ENCODE measurements around the gene CPE.
A peak's percentile ranks its signal among the peaks of the same experiment; 100 is the strongest.
"Not testable (repeated sequence)": the region's sequence is repeated elsewhere in the genome, so short reads cannot be mapped to it uniquely, and the experiment has no call there.

Gene CPE

DNA sequence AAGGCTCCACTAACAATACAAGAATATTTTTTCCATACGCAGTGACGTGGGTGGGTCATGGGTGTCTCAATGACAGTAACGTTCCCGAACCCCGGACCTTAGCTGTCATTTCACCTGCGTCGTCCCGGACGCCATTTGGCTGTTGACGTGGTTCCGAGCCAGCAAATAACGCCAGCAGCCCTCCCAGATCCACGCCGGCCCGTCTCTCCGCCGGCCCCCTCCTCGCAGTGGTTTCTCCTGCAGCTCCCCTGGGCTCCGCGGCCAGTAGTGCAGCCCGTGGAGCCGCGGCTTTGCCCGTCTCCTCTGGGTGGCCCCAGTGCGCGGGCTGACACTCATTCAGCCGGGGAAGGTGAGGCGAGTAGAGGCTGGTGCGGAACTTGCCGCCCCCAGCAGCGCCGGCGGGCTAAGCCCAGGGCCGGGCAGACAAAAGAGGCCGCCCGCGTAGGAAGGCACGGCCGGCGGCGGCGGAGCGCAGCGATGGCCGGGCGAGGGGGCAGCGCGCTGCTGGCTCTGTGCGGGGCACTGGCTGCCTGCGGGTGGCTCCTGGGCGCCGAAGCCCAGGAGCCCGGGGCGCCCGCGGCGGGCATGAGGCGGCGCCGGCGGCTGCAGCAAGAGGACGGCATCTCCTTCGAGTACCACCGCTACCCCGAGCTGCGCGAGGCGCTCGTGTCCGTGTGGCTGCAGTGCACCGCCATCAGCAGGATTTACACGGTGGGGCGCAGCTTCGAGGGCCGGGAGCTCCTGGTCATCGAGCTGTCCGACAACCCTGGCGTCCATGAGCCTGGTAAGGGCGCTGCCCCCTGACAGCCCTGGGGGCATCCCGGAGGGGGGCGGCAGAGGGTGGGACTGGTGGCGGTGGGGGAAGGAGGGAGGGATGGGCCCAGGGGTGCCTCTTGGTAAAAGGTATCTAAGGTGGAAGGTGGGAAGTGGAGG is at the start of gene CPE:
Gene CPE, plus strand, starts transcription at position 264 of the 933 bp plus-strand sequence. Its CDS starts 214 bp downstream, at position 478.
- DNase-seq (ENCODE audit: low read depth in 2 of 2), result peak; percentile 3 to 42

- no peak for DNase-seq (ENCODE audit: low read depth in 2 of 2)
Observed at GRCh38 chr4:165330071-165330470, 48.7 kb upstream of the CPE start.

- no peak for DNase-seq (ENCODE audit: low read depth in 2 of 2)
Observed at GRCh38 chr4:165330666-165331065, 48.1 kb upstream of the CPE start.

GRCh38 chr4:165331359-165331758 is 47.4 kb upstream of the CPE start:
- DNase-seq (ENCODE audit: low read depth in 2 of 2), result no peak

DNA sequence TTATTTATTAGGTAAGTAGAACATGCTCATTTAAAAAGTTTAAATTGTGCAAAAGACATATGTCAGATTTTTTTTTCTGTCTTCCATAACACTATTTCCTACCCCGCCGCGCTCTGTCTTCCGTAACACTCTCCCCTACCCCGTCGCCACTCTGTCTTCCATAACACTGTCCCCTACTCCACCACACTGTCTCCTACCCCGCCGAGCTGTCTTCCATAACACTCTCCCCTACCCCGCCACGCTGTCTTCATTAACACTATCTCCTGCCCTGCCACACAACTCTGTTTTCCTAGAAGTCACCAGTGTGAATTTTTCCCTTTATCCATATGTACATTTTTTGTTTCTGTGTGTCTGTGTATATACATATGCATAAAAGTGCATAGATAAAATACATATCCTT is 47.0 kb upstream of the CPE start:
- DNase-seq (ENCODE audit: low read depth in 2 of 2), result no peak

DNA sequence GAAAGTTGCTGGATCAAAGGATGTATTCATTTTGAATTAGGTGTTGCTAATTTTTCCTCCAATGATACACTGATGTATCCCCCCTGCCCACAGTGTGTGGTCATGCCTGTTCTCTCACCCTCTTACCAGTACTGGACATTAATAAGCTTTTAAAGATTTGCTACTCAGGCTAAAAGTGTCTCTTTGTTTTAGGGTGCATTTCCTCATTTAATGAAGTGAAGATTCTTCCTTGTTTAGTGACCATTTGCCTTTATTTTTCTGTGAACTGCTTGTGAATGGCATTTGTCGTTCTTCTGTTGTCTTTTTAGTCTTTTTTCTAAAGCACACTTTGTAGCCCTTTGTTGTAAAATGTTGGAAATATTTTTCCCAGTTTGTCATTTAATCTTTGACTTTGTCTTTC is 46.3 kb upstream of the CPE start:
- DNase-seq (ENCODE audit: low read depth in 2 of 2), result no peak

DNA sequence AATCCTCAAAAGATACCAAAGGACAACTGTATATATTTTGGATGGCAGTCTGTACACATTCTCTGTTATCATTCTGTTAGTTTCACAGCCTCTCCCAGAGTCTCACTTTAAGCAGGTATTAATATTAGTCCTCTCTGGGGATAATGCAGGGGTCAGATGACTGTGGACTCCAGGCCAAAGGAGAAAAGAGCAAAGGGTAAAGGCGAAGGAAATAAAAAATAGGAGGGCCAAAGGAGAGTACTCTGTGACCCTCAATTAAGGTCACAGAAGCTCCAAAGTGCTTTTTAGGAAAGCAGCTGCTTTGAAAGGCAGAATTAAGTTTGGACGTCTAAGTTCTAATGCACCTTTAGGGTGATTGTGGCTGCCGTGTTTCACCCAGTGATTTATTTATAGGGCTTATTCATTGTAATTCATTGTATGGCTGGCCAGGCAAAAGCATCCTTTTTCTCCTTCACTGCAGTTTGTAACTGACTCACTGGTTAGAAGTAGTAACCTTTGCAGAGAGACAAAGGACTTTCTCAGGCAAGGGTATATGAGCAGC is 43.6 kb upstream of the CPE start:
- no peak for DNase-seq (ENCODE audit: low read depth in 2 of 2)

DNA sequence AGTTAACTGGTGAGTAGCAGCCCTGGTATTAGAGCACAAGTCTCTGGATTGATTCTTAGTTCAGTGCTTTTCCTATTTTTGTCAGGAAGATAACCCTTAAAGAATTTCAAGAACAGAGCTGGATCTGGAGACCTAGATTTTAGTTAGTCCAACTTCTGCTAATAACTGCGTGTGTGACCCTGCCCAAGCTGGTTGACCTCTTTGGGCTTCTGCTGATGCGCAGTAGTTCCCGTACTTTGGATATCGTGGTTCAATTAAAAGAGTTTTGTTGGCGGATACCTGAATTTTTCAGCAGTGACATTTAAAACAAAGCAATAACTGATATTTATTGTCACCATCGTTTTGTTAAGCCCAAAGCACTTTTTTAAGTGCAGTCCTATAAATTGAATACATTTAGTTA is 42.1 kb upstream of the CPE start:
- no peak for DNase-seq (ENCODE audit: low read depth in 2 of 2)

DNA sequence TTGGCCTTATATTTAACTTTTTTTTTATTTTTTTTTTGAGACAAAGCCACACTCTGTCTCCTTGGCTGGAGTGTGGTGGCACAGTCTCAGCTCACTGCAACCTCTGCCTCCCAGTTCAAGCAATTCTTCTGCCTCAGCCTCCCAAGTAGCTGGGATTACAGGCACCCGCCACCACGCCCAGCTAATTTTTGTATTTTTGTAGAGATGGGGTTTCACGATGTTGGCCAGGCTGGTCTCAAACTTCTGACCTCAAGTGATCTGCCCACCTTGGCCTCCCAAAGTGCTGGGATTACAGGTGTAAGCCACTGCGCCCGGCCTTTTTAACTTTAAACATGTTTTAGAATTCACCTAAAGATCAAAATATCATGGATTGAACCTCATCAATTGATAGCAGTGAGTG is 36.5 kb upstream of the CPE start:
- DNase-seq (ENCODE audit: low read depth in 2 of 2), result not testable (repeated sequence)

GRCh38 chr4:165343353-165344191 is 35.2 kb upstream of the CPE start:
- no peak for DNase-seq (ENCODE audit: low read depth in 2 of 2)

GRCh38 chr4:165345666-165346417 is 33.0 kb upstream of the CPE start:
- no peak for DNase-seq (ENCODE audit: low read depth in 2 of 2)

- DNase-seq (ENCODE audit: low read depth in 2 of 2), result no peak
Observed at GRCh38 chr4:165347647-165348569, 30.9 kb upstream of the CPE start.

- no peak for DNase-seq (ENCODE audit: low read depth in 2 of 2)
Observed at GRCh38 chr4:165351359-165352130, 27.3 kb upstream of the CPE start.

DNA sequence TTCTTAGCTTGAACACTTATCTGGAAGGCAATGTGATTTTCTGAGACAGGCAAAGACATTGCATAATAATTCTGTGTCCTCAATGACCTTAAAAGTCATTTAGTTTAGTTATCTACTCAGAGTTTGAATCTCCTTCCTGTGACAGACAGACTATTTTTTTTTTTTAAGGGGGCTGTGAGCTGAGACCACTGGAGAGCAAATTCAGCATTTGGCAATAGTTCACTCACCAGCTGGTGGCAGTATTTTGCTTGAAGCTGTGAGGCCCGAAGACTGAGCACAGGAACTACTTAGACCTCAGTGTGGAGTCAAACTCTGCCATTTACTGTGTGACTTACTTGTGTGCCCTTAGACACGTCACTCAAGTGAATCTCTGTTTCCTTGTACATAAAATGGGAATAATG is 22.9 kb upstream of the CPE start:
- DNase-seq (ENCODE audit: low read depth in 2 of 2), result no peak

- DNase-seq (ENCODE audit: low read depth in 2 of 2), result no peak
Observed at GRCh38 chr4:165359506-165359905, 19.3 kb upstream of the CPE start.

DNA sequence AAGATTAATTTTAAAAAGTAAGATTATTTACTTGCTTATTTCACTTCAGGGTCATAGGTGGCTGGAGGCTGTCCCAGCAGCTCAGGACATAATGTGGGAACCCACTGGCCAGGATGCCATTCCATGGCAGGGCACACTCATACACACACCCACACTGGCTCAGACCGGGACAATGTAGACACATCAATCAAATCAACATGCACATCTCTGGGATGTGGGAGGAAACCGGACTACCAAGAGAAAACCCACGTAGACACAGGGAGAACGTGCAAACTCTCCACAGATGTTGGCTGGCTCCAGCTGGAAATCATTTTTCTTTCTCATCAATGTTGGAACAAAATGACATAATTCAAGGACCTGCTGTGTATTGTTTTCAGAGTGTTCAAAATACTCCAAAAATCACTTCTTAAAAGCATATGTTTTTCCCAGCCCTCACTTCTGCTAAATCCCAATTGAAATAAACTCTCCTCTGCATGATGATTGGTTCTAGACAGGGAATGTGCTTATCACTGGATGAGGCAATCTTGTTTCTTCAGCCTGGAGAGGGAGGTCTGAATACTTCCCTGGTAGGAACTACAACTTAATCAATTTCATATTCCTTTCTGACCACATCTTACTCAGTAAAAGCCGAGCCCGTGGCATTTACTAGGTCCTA is 18.6 kb upstream of the CPE start:
- no peak for DNase-seq (ENCODE audit: low read depth in 2 of 2)

GRCh38 chr4:165360985-165361670 is 17.7 kb upstream of the CPE start:
- DNase-seq (ENCODE audit: low read depth in 2 of 2), result no peak

- DNase-seq (ENCODE audit: low read depth in 2 of 2), result no peak
Observed at GRCh38 chr4:165361810-165362209, 17.0 kb upstream of the CPE start.

Measured in stimulated activated CD4-positive, alpha-beta T cell treated with anti-CD3 and anti-CD28 coated beads, Interleukin-1b, Interleukin-23, amount 100 ng/mL, for 4 hours (primary cell).